HCT116 (cell line): ENCODE measurements around the gene PLD1. TPM values are rescaled to one million over a fixed set of nuclear protein-coding genes. Genes with fewer than 3 reads are reported as not detected.
"Not testable (repeated sequence)": the region's sequence is repeated elsewhere in the genome, so short reads cannot be mapped to it uniquely, and the experiment has no call there.

Source experiments
- ATAC-seq: fragments of 200-7000 bp; cut with Tn5 transposase; 2 replicates; pipeline ENCODE4 v1.9.1; 2020; ENCODE audit warnings: mild to moderate bottlenecking, moderate library complexity
- BruUV-seq: library from RNA; stranded (reverse); fragments of 400-500 nt; replicated peaks from 2 replicates; lab custom pipeline; 2021; lab: Mats Ljungman, UMichigan
- CTCF ChIA-PET: fragments of 300-600 bp; sonication (Branson Sonifier 250); formaldehyde crosslinking; loops from one replicate; lab custom pipeline; 2021; ENCODE audit warnings: antibody characterized with exemption; lab: Charles Lee
- POLR2A ChIA-PET: fragments of 300-600, 350-600 bp; sonication (Branson Sonifier 250); formaldehyde crosslinking; loops from one replicate; lab custom pipeline; 2021; ENCODE audit warnings: antibody characterized with exemption; lab: Charles Lee
- RAD21 ChIA-PET, 2 experiments: fragments of 300-600 bp; sonication (Branson Sonifier 250); formaldehyde crosslinking; loops; one replicate each; lab custom pipeline; 2023; ENCODE audit warnings: low total read pairs in 2 of 2; ENCODE audit not compliant: uncharacterized antibody in 2 of 2, unreplicated experiment in 2 of 2, low non-redundant PET in 1 of 2; lab: Charles Lee
- DNase-seq: peaks from one replicate; pipeline ENCODE4 v3.0.0-alpha.2; 2010; ENCODE audit warnings: low read depth, low spot score
- H2AFZ ChIP-seq: fragments of 200-600 bp; shearing (Covaris generic), sonication (generic); 2 replicates; pipeline ENCODE4 v1.6.1; 2017; ENCODE audit warnings: low read depth, mixed run types, mixed read lengths, antibody characterized with exemption, low read length; ENCODE audit not compliant: poor library complexity, severe bottlenecking
- H3K27ac ChIP-seq: 2 replicates; pipeline ENCODE4 v1.5.1; 2012; ENCODE audit warnings: low read depth, low read length
- H3K27me3 ChIP-seq: fragments of 200-600 bp; sonication (generic); 2 replicates; pipeline ENCODE4 v1.6.1; 2016; ENCODE audit warnings: mixed run types, low read length, mixed read lengths; ENCODE audit not compliant: insufficient read depth
- H3K36me3 ChIP-seq, 2 experiments: fragments of 200-500 bp in 1 of 2; fragments of 200-600 bp in 1 of 2; sonication (Bioruptor generic) in 1 of 2; sonication (generic) in 1 of 2; 2 replicates each; pipeline versions ENCODE4 v1.5.1 to v1.6.1; 2014 to 2016; ENCODE audit warnings: low read length in 2 of 2, inconsistent platforms in 1 of 2, mixed read lengths in 1 of 2, mixed run types in 1 of 2; ENCODE audit not compliant: insufficient read depth in 2 of 2, control insufficient read depth in 1 of 2
- H3K4me1 ChIP-seq, 2 experiments: fragments of 200-600 bp in 1 of 2; sonication (generic) in 1 of 2; 2 replicates each; pipeline versions ENCODE4 v1.5.1 to v1.6.1; 2012 to 2017; ENCODE audit warnings: low read length in 2 of 2, inconsistent platforms in 1 of 2, mild to moderate bottlenecking in 1 of 2, mixed read lengths in 1 of 2, mixed run types in 1 of 2, moderate library complexity in 1 of 2; ENCODE audit not compliant: insufficient read depth in 2 of 2, control insufficient read depth in 1 of 2
- H3K4me2 ChIP-seq: fragments of 200-600 bp; sonication (generic); 2 replicates; pipeline ENCODE4 v1.6.1; 2017; ENCODE audit warnings: mixed run types, low read length, mixed read lengths
- H3K4me3 ChIP-seq, 2 experiments: fragments of 200-600 bp in 1 of 2; sonication (generic) in 1 of 2; replicated peaks in 1 of 2; 2 replicates each; pipeline ENCODE4 v1.5.1; 2011 to 2016; ENCODE audit warnings: low read length in 2 of 2, control low read depth in 1 of 2, low read depth in 1 of 2, mild to moderate bottlenecking in 1 of 2, mixed read lengths in 1 of 2, mixed run types in 1 of 2
- H3K79me2 ChIP-seq: fragments of 200-600 bp; sonication (generic); 2 replicates; pipeline ENCODE4 v1.6.1; 2017; ENCODE audit warnings: mild to moderate bottlenecking, mixed run types, low read length, moderate library complexity, mixed read lengths; ENCODE audit not compliant: insufficient read depth
- H3K9ac ChIP-seq: fragments of 200-600 bp; sonication (generic); 2 replicates; pipeline ENCODE4 v1.6.1; 2016; ENCODE audit warnings: low read length, mixed read lengths
- H3K9me2 ChIP-seq: fragments of 200-600 bp; sonication (generic), shearing (Covaris generic); 2 replicates; pipeline ENCODE4 v1.6.1; 2017; ENCODE audit warnings: mixed run types, mild to moderate bottlenecking, moderate library complexity; ENCODE audit not compliant: insufficient read depth
- H3K9me3 ChIP-seq, 2 experiments: fragments of 200-500 bp in 1 of 2; fragments of 200-600 bp in 1 of 2; sonication (Bioruptor generic) in 1 of 2; sonication (generic) in 1 of 2; 2 replicates each; pipeline ENCODE4 v1.6.1; 2014 to 2017; ENCODE audit warnings: low read length in 2 of 2, mixed read lengths in 2 of 2, inconsistent platforms in 1 of 2, low read depth in 1 of 2, mild to moderate bottlenecking in 1 of 2, mixed run types in 1 of 2, moderate library complexity in 1 of 2; ENCODE audit not compliant: control insufficient read depth in 1 of 2, insufficient read depth in 1 of 2
- H4K20me1 ChIP-seq: fragments of 200-600 bp; sonication (generic), shearing (Covaris generic); 2 replicates; pipeline ENCODE4 v1.6.1; 2017; ENCODE audit warnings: mixed run types, mild to moderate bottlenecking, moderate library complexity; ENCODE audit not compliant: insufficient read depth
- JUND ChIP-seq: IDR thresholded peaks from 2 replicates; pipeline ENCODE4 v1.6.1; 2012
- SRF ChIP-seq: IDR thresholded peaks from 2 replicates; pipeline ENCODE4 v1.6.1; 2012; ENCODE audit warnings: low read depth
- ZNF274 ChIP-seq: fragments of 200-500 bp; sonication (Bioruptor generic); IDR thresholded peaks from 2 replicates; pipeline ENCODE4 v1.6.1; 2014; ENCODE audit warnings: mild to moderate bottlenecking, low read depth, low read length, inconsistent platforms
- intact Hi-C: fragments of 100-400 bp; cut with micrococcal nuclease; formaldehyde crosslinking; loops from 2 replicates; pipeline ENCODE4 v1.10.0; 2022
- total RNA-seq: library from RNA; stranded (reverse); gene quantifications from one replicate; pipeline ENCODE4 v1.2.1, GENCODE V29; 2021; ENCODE audit not compliant: unreplicated experiment
- TF ChIP-seq, protein P1 (sequence below): IDR thresholded peaks from 2 replicates; pipeline ENCODE4 v1.6.1; 2012
- TF ChIP-seq, protein P2 (sequence below): IDR thresholded peaks from 2 replicates; pipeline ENCODE4 v1.6.1; 2011; ENCODE audit warnings: mild to moderate bottlenecking, low read length, moderate library complexity; ENCODE audit not compliant: insufficient replicate concordance; ENCODE audit errors: extremely low read depth

The PLD1 gene
- total RNA-seq, 1 experiment from 2014 or later = 8.4 TPM

DNA sequence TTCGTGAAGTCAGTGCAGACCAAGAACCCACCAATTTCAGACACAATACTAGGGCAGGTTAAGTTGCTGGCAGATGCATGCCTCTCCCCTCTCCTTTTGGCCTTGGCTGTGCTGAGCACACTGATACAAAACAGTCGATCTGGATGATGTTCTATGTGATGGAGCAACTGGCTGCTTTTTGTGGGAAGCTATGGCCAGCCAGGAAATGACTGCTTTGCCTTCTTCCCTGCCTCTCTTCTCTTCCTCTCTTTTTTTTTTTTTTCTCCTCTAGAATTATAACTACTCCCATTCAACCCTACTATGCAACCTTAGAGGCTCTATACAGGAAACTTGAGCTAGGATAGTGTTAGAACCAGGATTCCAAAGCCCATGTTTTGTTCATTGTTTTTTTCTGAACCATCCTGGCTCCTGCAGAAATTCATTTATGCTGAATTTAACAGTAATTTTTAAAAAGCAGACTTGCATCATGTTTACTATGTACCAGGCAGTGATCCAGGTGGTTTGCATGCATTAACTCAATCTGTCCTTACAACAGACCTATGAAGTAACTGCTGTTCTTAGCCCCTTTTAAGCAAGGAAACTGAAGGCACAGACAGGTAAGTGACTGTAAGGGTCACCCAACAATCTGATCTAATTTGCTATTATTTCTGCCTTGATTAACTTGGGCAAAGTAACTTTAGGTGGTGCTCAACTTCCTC, 62.9 kb downstream of the PLD1 start:
- Histone ChIP-seq H3K9ac (no peak overlapping the region), H3K79me2 (no peaks in the 10 kb centered on the region), H3K4me2 (no peak overlapping the region), H3K27ac (no peak overlapping the region), H3K36me3 (no peaks in the 10 kb centered on the region), H3K4me3 (no peak overlapping the region), H3K9me3 (no peaks in the 10 kb centered on the region), H2AFZ (no peak overlapping the region), H4K20me1 (no peaks in the 10 kb centered on the region), H3K27me3 (no peaks in the 10 kb centered on the region), H3K9me2 (no peaks in the 10 kb centered on the region), H3K4me1 (no peaks in the 10 kb centered on the region)
- intact Hi-C loops = no loop called here
- BruUV-seq = no TSS peak
- ChIA-PET CTCF (no interaction called here), RAD21 (no interaction called here), POLR2A (no interaction called here)
- no peak for DNase-seq
- ATAC-seq = no peak
- TF ChIP-seq JUND (no peak), SRF (no peak), ZNF274 (no peak)
- TF ChIP-seq, protein P1, sequence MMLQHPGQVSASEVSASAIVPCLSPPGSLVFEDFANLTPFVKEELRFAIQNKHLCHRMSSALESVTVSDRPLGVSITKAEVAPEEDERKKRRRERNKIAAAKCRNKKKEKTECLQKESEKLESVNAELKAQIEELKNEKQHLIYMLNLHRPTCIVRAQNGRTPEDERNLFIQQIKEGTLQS = no peak
- TF ChIP-seq, protein P2, sequence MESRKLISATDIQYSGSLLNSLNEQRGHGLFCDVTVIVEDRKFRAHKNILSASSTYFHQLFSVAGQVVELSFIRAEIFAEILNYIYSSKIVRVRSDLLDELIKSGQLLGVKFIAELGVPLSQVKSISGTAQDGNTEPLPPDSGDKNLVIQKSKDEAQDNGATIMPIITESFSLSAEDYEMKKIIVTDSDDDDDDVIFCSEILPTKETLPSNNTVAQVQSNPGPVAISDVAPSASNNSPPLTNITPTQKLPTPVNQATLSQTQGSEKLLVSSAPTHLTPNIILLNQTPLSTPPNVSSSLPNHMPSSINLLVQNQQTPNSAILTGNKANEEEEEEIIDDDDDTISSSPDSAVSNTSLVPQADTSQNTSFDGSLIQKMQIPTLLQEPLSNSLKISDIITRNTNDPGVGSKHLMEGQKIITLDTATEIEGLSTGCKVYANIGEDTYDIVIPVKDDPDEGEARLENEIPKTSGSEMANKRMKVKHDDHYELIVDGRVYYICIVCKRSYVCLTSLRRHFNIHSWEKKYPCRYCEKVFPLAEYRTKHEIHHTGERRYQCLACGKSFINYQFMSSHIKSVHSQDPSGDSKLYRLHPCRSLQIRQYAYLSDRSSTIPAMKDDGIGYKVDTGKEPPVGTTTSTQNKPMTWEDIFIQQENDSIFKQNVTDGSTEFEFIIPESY = no peak

GRCh38 chr3:171746320-171747222, 63.7 kb downstream of the PLD1 start:
- CTCF ChIA-PET, RAD21 ChIA-PET, H4K20me1 ChIP-seq, H3K9me2 ChIP-seq, H3K36me3 ChIP-seq, H3K79me2 ChIP-seq, H3K4me1 ChIP-seq, H3K27me3 ChIP-seq, H2AFZ ChIP-seq, H3K4me3 ChIP-seq, ATAC-seq, DNase-seq, H3K4me2 ChIP-seq, H3K9ac ChIP-seq, BruUV-seq, H3K27ac ChIP-seq, intact Hi-C loops, H3K9me3 ChIP-seq: not testable (repeated sequence)
- POLR2A ChIA-PET = interaction anchor here (0.6 kb wide), 1 partner anchor 71 kb away, joined by 3 read pairs; no protein-coding TSS in a partner anchor
